Neuronal stem cell (in vitro differentiated cells): ENCODE measurements around the gene PRR5.

Experiments used
- DNase-seq: peaks from one replicate; pipeline ENCODE4 v3.0.0-alpha.2; 2013; ENCODE audit warnings: low spot score
- H2AFZ ChIP-seq: one replicate; pipeline ENCODE4 v1.6.1; 2013; ENCODE audit warnings: mild to moderate bottlenecking, low read length, inconsistent platforms
- H2AK5ac ChIP-seq: 2 replicates; pipeline ENCODE4 v1.6.1; 2013; ENCODE audit warnings: low read depth, mild to moderate bottlenecking, inconsistent platforms, low read length, moderate library complexity, mixed read lengths
- H2BK120ac ChIP-seq: 2 replicates; pipeline ENCODE4 v1.6.1; 2013; ENCODE audit warnings: low read depth, mild to moderate bottlenecking, inconsistent platforms, low read length, moderate library complexity, mixed read lengths
- H2BK12ac ChIP-seq: one replicate; pipeline ENCODE4 v1.6.1; 2013; ENCODE audit warnings: low read length, inconsistent platforms
- H2BK15ac ChIP-seq: 2 replicates; pipeline ENCODE4 v1.6.1; 2013; ENCODE audit warnings: mild to moderate bottlenecking, low read length, inconsistent platforms, mixed read lengths
- H2BK5ac ChIP-seq: one replicate; pipeline ENCODE4 v1.6.1; 2013; ENCODE audit warnings: inconsistent platforms, mild to moderate bottlenecking, low read length, moderate library complexity
- H3K14ac ChIP-seq: one replicate; pipeline ENCODE4 v1.6.1; 2013; ENCODE audit warnings: low read length, inconsistent platforms
- H3K18ac ChIP-seq: 2 replicates; pipeline ENCODE4 v1.6.1; 2013; ENCODE audit warnings: low read length, inconsistent platforms
- H3K23ac ChIP-seq: 2 replicates; pipeline ENCODE4 v1.6.1; 2013; ENCODE audit warnings: low read depth, mild to moderate bottlenecking, mixed read lengths, low read length, inconsistent platforms; ENCODE audit not compliant: poor library complexity
- H3K27ac ChIP-seq: replicated peaks from 3 replicates; pipeline ENCODE4 v1.5.1; 2013; ENCODE audit warnings: low read length, inconsistent platforms
- H3K27me3 ChIP-seq, 3 experiments: 2 replicates each; pipeline ENCODE4 v1.6.1; 2013; ENCODE audit warnings: low read length in 3 of 3, mild to moderate bottlenecking in 2 of 3, inconsistent platforms in 1 of 3, low read depth in 1 of 3, mixed read lengths in 1 of 3, moderate library complexity in 1 of 3; ENCODE audit not compliant: control insufficient read depth in 3 of 3, insufficient read depth in 3 of 3
- H3K36me3 ChIP-seq, 2 donors: replicated peaks in 1 of 2; 2 replicates each; pipeline ENCODE4 v1.6.1; 2013; ENCODE audit warnings: low read length in 2 of 2; ENCODE audit not compliant: control insufficient read depth in 2 of 2, insufficient read depth in 2 of 2
- H3K4ac ChIP-seq: 2 replicates; pipeline ENCODE4 v1.6.1; 2013; ENCODE audit warnings: inconsistent platforms, mild to moderate bottlenecking, low read length, moderate library complexity
- H3K4me1 ChIP-seq, 2 donors: 1 replicate in 1 of 2; 2 replicates in 1 of 2; pipeline ENCODE4 v1.6.1; 2013; ENCODE audit warnings: low read length in 2 of 2, low read depth in 1 of 2; ENCODE audit not compliant: control insufficient read depth in 2 of 2, insufficient read depth in 1 of 2
- H3K4me2 ChIP-seq: one replicate; pipeline ENCODE4 v1.6.1; 2013; ENCODE audit warnings: mild to moderate bottlenecking, low read length, inconsistent platforms; ENCODE audit not compliant: insufficient read depth, poor library complexity, severe bottlenecking
- H3K4me3 ChIP-seq, 2 donors: 2 replicates each; pipeline ENCODE4 v1.5.1; 2013; ENCODE audit warnings: low read length in 2 of 2, mild to moderate bottlenecking in 2 of 2, inconsistent platforms in 1 of 2, moderate library complexity in 1 of 2
- H3K79me1 ChIP-seq: one replicate; pipeline ENCODE4 v1.6.1; 2013; ENCODE audit warnings: low read depth, mild to moderate bottlenecking, inconsistent platforms, low read length, moderate library complexity
- H3K9ac ChIP-seq: one replicate; pipeline ENCODE4 v1.6.1; 2013; ENCODE audit warnings: mild to moderate bottlenecking, low read depth, low read length, inconsistent platforms; ENCODE audit not compliant: poor library complexity
- H3K9me3 ChIP-seq, 2 donors: replicated peaks in 1 of 2; 2 replicates each; pipeline versions ENCODE3 to v1.6.1; 2013; ENCODE audit warnings: low read length in 2 of 2, mild to moderate bottlenecking in 2 of 2, inconsistent platforms in 1 of 2, low read depth in 1 of 2, mixed read lengths in 1 of 2, moderate library complexity in 1 of 2; ENCODE audit not compliant: control insufficient read depth in 2 of 2, insufficient read depth in 1 of 2
- H4K8ac ChIP-seq: one replicate; pipeline ENCODE4 v1.6.1; 2013; ENCODE audit warnings: low read depth, mild to moderate bottlenecking, inconsistent platforms, low read length, moderate library complexity
- H4K91ac ChIP-seq: one replicate; pipeline ENCODE4 v1.6.1; 2013; ENCODE audit warnings: low read length, low read depth, mild to moderate bottlenecking, inconsistent platforms; ENCODE audit not compliant: poor library complexity
- WGBS, 2 donors: extraction: QIAGEN DNeasy Blood & Tissue Kit; methylation state at CpG; one replicate each; pipeline ENCODE4 v1.1.7; 2013; ENCODE audit warnings: missing lambda C conversion rate in 2 of 2, mixed read lengths in 1 of 2; ENCODE audit not compliant: insufficient read length in 2 of 2, insufficient replicate concordance in 1 of 2; ENCODE audit errors: extremely low coverage in 2 of 2; 5-methylcytosine and 5-hydroxymethylcytosine counted together

Gene PRR5

GRCh38 chr22:44663256-44663999, 38.6 kb upstream of the PRR5 start:
- no peak overlapping the region for H3K4ac ChIP-seq
- H2BK5ac ChIP-seq: no peak overlapping the region
- no peak for DNase-seq
- peak overlapping the region; percentile 78 for H2AFZ ChIP-seq
- H4K91ac ChIP-seq: no peak overlapping the region
- no peak overlapping the region for H3K9ac ChIP-seq
- no peak overlapping the region for H2BK12ac ChIP-seq
- H2BK120ac ChIP-seq: no peak overlapping the region
- H2BK15ac ChIP-seq: no peak overlapping the region
- peaks cover 0 to 21% (median 0%) of the 10 kb centered on the region in 3 experiments for H3K27me3 ChIP-seq
- H3K36me3 ChIP-seq: no peaks in the 10 kb centered on the region
- H2AK5ac ChIP-seq: peak overlapping the region; percentile 50
- H3K4me3 ChIP-seq: no peak overlapping the region
- no peak overlapping the region for H4K8ac ChIP-seq
- no peak overlapping the region for H3K14ac ChIP-seq
- H3K18ac ChIP-seq: peak overlapping the region; percentile 42
- no peak overlapping the region for H3K27ac ChIP-seq
- peaks cover 7 to 24% of the 10 kb centered on the region in 2 donors for H3K4me1 ChIP-seq
- no CpG with 5 or more reads among the region's 5 CpGs for WGBS, 2 donors
- H3K23ac ChIP-seq: no peak overlapping the region
- H3K79me1 ChIP-seq: peaks cover 2% of the 10 kb centered on the region
- peaks cover 0 to 3% of the 10 kb centered on the region in 2 donors for H3K9me3 ChIP-seq
- no peak overlapping the region for H3K4me2 ChIP-seq

DNA sequence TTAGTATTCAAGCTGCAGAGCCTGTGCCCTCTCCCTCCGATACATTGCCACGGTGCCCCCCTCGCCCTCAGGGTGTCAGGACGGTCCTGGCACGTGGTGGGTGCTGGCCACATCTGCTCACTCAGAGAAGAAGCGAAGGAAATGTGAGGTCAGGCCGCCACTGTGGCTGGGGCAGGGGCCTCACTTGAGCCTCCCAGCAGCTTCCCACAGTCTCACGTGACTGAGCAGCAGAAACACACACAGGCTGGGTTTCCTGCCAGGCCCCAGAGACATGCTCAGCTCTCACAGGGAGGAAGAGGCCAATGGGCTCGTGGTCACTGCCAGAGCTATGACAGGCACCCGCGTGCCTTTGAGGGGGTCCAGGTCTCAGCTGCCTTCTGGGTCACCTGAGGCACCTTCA, 37.9 kb upstream of the PRR5 start:
- Histone ChIP-seq H2BK120ac (no peak overlapping the region), H4K91ac (peak overlapping the region; percentile 83), H4K8ac (no peak overlapping the region), H2BK12ac (peak overlapping the region; percentile 89), H2AFZ (peak overlapping the region; percentile 78), H3K4ac (no peak overlapping the region), H2BK5ac (peak overlapping the region; percentile 42), H3K14ac (no peak overlapping the region), H2BK15ac (peak overlapping the region; percentile 78), H3K36me3 (no peaks in the 10 kb centered on the region), H2AK5ac (peak overlapping the region; percentile 64), H3K4me1 (peaks cover 7 to 19% of the 10 kb centered on the region in 2 donors), H3K79me1 (peaks cover 2% of the 10 kb centered on the region), H3K9ac (no peak overlapping the region), H3K18ac (peak overlapping the region; percentile 62), H3K27ac (no peak overlapping the region), H3K9me3 (peaks cover 0 to 3% of the 10 kb centered on the region in 2 donors), H3K23ac (no peak overlapping the region), H3K4me3 (no peak overlapping the region), H3K27me3 (peaks cover 0 to 23% (median 0%) of the 10 kb centered on the region in 3 experiments), H3K4me2 (no peak overlapping the region)
- DNase-seq: no peak
- WGBS, 2 donors: no CpG with 5 or more reads among the region's 11 CpGs

DNA sequence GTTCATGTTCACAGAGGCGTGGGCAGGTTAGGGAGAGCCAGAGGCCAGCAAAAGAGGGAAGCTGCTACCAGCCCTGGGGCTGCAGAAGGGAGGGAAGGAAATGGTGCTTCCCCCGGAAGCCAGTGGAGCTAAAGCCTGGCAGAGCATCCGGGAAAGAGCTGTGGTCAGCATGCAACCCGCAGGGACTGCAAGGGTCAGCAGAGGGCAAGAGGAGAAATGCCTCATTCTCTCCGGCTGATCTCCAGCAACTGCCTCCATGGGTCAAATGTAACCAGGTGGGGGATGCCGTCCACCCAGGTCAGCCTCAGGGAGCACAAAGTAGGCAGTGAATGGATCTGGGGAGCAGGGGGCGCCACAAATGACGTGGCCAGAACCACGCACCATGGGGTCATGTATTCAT, 36.9 kb upstream of the PRR5 start:
- Histone ChIP-seq H3K4me1 (peaks cover 9 to 20% of the 10 kb centered on the region in 2 donors), H3K79me1 (peaks cover 2% of the 10 kb centered on the region), H2BK5ac (peak overlapping the region; percentile 9), H2BK120ac (no peak overlapping the region), H3K4me2 (no peak overlapping the region), H4K91ac (no peak overlapping the region), H3K27ac (no peak overlapping the region), H2BK15ac (no peak overlapping the region), H2BK12ac (no peak overlapping the region), H3K4me3 (no peak overlapping the region), H3K9me3 (peaks cover 0 to 3% of the 10 kb centered on the region in 2 donors), H4K8ac (no peak overlapping the region), H3K9ac (no peak overlapping the region), H3K27me3 (peaks cover 0 to 33% (median 0%) of the 10 kb centered on the region in 3 experiments), H3K14ac (no peak overlapping the region), H3K4ac (no peak overlapping the region), H3K23ac (no peak overlapping the region), H3K36me3 (no peaks in the 10 kb centered on the region), H3K18ac (no peak overlapping the region), H2AK5ac (peak overlapping the region; percentile 23), H2AFZ (no peak overlapping the region)
- DNase-seq: no peak
- WGBS, 2 donors: no CpG with 5 or more reads among the region's 9 CpGs

- Histone ChIP-seq H3K4ac (no peak overlapping the region), H2AFZ (no peak overlapping the region), H3K9me3 (peaks cover 0 to 3% of the 10 kb centered on the region in 2 donors), H3K36me3 (no peaks in the 10 kb centered on the region), H3K79me1 (peaks cover 2% of the 10 kb centered on the region), H2BK120ac (no peak overlapping the region), H3K4me3 (no peak overlapping the region), H4K8ac (no peak overlapping the region), H3K4me2 (no peak overlapping the region), H2BK5ac (no peak overlapping the region), H2AK5ac (no peak overlapping the region), H2BK15ac (no peak overlapping the region), H3K9ac (no peak overlapping the region), H4K91ac (no peak overlapping the region), H3K23ac (no peak overlapping the region), H3K14ac (no peak overlapping the region), H3K27me3 (peaks cover 0 to 42% (median 0%) of the 10 kb centered on the region in 3 experiments), H2BK12ac (no peak overlapping the region), H3K27ac (no peak overlapping the region), H3K18ac (no peak overlapping the region), H3K4me1 (peaks cover 9 to 14% of the 10 kb centered on the region in 2 donors)
- no peak for DNase-seq
- WGBS, 2 donors: no CpG with 5 or more reads among the region's 3 CpGs
These were observed 35.8 kb upstream of the PRR5 start for GRCh38 chr22:44666207-44666585.
